VCaP (cell line): Measurements from ENCODE around the gene UGP2.

ENCODE experiments used
- H3K27ac ChIP-seq: fragments of 450-650 bp; 2 replicates; pipeline ENCODE4 v1.5.1; 2017
- TF ChIP-seq, protein P1 (sequence below): fragments of 450-650 bp; conservative IDR thresholded peaks from 2 replicates; pipeline ENCODE4 v1.5.1; 2017; ENCODE audit warnings: mild to moderate bottlenecking, moderate library complexity

Gene UGP2

DNA sequence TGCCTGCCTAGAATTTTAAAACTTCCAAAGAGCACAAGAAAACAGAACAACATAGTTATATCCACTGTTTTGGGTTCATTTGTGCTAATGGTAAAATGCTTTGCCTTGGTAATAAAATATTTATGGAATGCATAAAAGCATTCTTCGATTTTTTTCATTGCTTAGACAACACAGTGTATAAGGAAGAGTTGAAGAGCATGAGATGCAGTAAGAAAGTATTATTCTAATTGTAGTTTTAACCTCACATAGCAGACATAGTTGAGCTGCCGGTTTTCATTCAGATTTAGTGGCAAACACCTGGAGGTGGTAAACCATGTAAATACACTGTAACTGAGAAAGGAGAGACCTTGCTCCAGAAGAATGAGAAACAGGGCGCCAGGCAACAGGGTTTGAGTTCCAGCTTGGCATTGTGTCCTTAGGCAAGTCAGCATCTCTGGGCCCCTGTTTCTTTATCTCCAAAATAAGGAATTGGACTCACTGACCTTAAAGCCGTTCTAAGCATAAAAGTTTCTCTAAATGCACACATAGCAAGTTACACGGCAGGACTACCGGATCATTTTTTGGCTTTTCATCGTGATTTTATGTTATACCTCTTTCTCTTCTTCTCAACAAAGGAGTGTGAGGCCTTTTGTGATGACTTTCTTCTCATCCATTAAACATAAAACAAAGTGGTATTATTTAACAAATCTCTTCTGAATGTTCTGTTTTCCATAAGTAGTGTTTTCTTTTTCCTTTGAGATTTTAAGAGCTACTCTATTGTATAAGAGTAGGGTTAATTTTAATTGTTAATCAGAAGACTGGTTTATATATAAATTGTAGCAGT is 7.9 kb downstream of the UGP2 start:
- TF ChIP-seq, protein P1, sequence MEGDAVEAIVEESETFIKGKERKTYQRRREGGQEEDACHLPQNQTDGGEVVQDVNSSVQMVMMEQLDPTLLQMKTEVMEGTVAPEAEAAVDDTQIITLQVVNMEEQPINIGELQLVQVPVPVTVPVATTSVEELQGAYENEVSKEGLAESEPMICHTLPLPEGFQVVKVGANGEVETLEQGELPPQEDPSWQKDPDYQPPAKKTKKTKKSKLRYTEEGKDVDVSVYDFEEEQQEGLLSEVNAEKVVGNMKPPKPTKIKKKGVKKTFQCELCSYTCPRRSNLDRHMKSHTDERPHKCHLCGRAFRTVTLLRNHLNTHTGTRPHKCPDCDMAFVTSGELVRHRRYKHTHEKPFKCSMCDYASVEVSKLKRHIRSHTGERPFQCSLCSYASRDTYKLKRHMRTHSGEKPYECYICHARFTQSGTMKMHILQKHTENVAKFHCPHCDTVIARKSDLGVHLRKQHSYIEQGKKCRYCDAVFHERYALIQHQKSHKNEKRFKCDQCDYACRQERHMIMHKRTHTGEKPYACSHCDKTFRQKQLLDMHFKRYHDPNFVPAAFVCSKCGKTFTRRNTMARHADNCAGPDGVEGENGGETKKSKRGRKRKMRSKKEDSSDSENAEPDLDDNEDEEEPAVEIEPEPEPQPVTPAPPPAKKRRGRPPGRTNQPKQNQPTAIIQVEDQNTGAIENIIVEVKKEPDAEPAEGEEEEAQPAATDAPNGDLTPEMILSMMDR: no peak
- no peak overlapping the region for H3K27ac ChIP-seq

DNA sequence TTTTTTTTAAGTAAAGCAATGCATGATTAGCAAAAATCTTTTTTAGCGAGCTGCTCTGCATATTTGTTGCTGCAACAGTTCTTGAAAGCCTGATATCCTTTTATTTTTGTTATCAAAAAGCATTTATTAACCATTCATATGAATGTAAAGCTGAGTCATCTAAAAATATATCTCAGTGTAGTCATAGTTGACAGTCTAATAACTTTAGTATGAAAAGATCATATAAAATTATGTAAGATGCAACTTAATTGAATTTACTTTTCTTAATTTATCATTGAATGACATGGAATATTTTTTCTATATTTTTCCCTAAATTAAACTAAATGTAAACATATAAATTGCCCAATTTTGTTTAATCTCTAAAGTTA is 8.5 kb downstream of the UGP2 start:
- no peak overlapping the region for H3K27ac ChIP-seq
- TF ChIP-seq, protein P1: no peak

DNA sequence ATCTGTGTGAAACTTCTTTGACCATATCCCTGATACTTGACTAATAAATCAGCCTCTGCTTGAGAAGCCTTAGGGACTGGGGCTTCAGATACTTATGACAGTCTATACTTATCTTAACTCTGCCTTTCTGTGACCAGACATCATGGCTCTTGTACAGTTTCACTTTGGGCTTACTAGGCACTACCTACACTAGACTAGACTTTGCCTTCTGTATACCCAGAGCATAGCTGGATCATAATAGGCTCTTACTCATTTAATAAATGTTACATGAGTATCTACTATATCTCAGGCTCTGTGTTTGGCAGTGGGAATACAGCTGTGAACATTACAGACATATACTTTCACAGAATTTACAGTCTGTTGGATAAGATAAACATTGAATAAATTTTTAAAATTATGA is 9.0 kb downstream of the UGP2 start:
- H3K27ac ChIP-seq: no peak overlapping the region
- TF ChIP-seq, protein P1: no peak

DNA sequence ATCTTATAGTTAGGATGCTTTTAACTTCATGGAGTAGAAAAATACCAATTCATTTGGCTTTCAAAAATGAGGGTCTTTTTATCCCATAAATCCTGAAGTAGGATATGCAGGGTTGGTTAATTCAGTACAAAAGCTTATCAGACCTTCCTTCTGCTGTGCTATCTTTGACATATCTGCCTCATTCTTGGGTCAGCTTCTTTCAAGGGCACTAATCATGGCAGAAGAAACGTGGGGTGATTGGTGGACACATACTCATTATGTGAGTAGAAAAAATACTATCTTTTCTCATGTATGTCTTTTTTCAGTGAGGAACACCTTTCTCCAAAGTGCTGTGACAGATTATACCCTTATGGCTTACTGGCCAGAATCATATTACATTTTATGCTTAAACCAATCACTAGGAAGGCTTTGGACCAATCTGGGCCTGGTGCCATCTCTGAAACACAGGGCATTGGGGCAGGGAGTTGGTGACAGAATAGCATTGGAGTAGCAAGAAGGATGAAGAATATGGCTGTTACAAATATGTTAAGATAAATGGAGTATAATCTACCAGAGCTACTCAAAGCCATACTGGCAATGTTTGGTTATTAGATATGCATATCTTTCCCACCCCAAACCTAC is 10.1 kb downstream of the UGP2 start:
- H3K27ac ChIP-seq: no peak overlapping the region
- TF ChIP-seq, protein P1: no peak

DNA sequence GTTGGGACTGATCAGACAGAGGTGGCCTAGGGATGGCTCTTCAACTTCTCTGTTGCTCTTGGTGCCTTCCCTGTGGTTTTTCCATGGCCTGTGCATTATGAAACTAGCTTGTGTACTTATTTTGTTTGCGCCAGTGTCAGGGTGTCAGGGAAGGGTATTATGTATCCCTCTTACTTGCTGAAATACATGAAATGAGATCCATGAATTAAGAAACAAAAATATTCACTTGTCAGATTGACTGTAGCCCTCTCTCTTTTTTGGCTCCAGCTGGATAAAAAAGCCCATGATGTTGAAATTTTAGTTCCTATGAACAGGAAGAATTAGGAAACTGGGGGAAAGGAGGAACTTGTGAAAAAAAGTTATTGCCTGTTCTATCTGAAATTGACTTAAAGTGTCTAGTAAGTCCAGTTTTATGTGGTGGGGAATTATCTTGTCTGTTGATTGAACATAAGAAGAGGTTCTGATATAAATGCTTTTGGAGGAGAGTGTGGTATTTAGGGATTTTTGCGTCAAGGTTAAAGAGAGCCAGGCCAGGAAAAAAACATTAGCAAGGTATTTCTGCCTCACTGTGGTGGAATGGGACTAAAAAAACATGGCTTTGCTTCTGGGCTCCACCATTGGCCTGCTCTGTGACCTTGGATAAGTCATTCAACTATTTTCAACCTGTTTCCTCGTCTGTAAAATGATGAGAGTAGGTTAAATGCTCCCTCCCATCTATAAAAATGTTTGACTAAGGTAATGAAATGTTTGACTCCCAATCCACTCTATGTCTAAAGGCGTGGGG is 12.0 kb downstream of the UGP2 start:
- no peak overlapping the region for H3K27ac ChIP-seq
- TF ChIP-seq, protein P1: no peak

DNA sequence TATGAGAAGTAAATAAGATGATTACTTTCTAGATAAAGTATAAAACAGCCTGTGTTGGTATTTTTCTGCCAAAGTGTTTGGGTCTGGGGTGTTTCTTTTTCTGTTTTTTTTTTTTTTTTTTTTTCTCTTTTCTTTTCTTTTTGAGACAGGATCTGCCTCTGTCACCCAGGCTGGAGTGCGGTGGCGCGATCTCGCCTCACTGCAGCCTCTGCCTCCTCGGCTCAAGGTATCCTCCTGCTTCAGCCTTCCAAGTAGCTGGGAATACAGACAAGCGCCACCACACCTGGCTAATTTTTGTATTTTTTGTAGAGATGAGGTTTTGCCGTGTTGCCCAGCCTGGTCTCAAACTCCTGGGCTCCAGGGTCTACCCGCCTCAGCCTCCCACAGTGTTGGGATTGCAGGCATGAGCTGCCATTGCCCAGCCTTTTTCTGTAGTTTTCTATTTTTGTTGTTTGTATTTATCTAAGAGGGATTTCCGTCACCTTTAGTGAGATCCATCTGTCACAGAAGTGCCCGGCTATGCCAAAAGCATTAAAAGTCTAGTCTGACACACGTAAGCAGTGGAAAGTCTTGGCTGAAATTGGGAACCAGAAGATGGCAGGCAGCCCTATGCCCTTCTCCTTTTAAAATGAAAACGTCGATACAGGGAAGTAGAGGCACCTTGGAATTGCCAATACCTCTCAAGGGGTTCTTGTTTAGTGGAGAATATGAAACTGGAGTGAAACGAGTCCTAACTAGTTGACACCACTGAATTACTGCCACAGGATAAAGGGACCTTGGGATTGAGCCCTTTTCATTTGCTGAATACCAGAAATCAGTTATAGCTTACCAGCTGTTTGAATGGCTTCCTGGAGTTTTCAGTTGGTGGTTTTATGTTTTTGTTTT is 14.0 kb downstream of the UGP2 start:
- TF ChIP-seq, protein P1: no peak
- H3K27ac ChIP-seq: no peak overlapping the region
